Activated naive CD4-positive, alpha-beta T cell treated with anti-CD3 and anti-CD28 coated beads, Interleukin-2, amount 10 ng/mL, durations not matched to agents 7 days and 5 days (primary cell): ENCODE results near the gene BABAM1.
"Not testable (repeated sequence)": the region's sequence is repeated elsewhere in the genome, so short reads cannot be mapped to it uniquely, and the experiment has no call there.

Experiments
- CTCF ChIA-PET: fragments of 350-600 bp; sonication (Branson Sonifier 250); formaldehyde crosslinking; loops from one replicate; lab custom pipeline; 2021; ENCODE audit warnings: antibody characterized with exemption; lab: Charles Lee
- DNase-seq: peaks from one replicate; pipeline ENCODE4 v3.0.0-alpha.2; 2020
- H3K27ac Mint-ChIP-seq: one replicate; pipeline ENCODE4 v1.8.0; 2021; ENCODE audit warnings: mild to moderate bottlenecking, moderate library complexity, mixed read lengths
- H3K27me3 Mint-ChIP-seq: one replicate; pipeline ENCODE4 v1.8.0; 2021; ENCODE audit warnings: mild to moderate bottlenecking, mixed read lengths
- H3K36me3 Mint-ChIP-seq: one replicate; pipeline ENCODE4 v1.8.0; 2021; ENCODE audit warnings: mixed read lengths
- H3K4me1 Mint-ChIP-seq: one replicate; pipeline ENCODE4 v1.8.0; 2021; ENCODE audit warnings: mixed read lengths
- H3K4me3 Mint-ChIP-seq: one replicate; pipeline ENCODE4 v1.8.0; 2021; ENCODE audit warnings: mild to moderate bottlenecking, moderate library complexity, mixed read lengths
- H3K9me3 Mint-ChIP-seq: one replicate; pipeline ENCODE4 v1.8.0; 2021; ENCODE audit warnings: mixed read lengths

The BABAM1 gene

DNA sequence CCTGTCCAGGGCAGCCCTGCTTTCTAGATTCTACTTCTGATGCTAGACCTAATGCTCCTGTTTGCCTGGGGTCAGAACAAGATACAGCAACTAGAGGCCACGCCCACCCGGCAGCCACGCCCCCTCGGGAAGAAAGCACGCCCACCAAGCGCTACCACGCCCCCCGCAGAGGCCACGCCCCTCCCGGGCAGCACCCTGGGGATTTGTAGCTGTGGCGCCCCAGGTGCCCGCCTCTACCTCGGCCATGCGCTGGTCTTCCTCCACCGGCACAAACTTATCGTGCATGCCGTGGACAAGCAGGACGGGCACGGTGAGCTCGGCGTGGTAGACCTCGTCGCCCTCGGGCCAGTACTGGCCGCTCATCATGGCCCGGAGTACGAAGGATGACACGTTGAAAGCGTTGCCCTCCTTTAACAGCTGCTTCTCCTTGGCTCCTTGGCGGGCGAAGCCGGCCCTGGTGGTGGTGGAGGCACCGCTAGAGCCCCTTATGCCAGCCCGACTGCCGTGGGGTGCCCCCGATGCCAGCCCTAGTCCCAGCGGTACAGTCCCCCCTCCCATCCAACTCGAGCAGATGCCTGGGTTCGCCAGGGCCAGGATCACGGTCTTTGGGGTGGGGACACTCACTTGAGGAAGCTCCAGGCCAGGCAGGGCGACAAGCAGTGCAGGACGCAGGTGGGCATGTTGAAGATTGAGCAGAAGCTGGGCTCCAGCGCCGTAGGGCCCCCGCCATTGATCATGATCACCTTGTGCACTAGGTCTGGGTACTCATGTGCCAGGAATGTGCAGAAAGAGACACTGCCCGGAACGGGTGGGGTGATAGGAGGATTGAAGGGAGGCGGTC, 27.0 kb downstream of the BABAM1 start:
- Mint-ChIP-seq H3K4me3 (no peak overlapping the region), H3K27me3 (peaks cover 14% of the 10 kb centered on the region), H3K36me3 (peaks cover 10% of the 10 kb centered on the region), H3K27ac (no peak overlapping the region), H3K4me1 (peaks cover 12% of the 10 kb centered on the region), H3K9me3 (peaks cover 4% of the 10 kb centered on the region)
- DNase-seq, result peak; percentile 60
- CTCF ChIA-PET, result interaction anchor here (1.0 to 4.3 kb wide), 3 partner anchors 11 to 94 kb away, joined by 3 to 52 read pairs (median 13); partner anchors contain the start of gene MRPL34

DNA sequence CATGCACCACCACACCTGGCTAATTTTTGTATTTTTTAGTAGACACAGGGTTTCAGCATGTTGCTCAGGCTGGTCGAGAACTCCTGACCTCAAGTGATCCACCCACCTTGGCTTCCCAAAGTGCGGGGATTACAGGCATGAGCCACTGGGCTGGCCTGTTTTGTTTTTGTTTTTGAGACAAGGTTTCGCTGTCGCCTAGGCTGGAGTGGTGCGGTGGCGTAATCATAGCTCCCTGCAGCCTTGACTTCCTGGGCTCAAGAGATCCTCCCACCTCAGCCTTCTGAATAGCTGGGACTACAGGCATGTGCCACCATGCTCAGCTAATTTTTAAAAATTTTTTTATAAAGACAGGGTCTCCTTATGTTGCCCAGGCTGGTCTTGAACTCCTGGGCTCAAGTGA, 28.3 kb downstream of the BABAM1 start:
- CTCF ChIA-PET, result interaction anchor here (1.5 to 4.3 kb wide), 2 partner anchors 35 to 93 kb away, joined by 4 to 52 read pairs; no protein-coding TSS in a partner anchor
- H3K36me3 Mint-ChIP-seq, result peaks cover 10% of the 10 kb centered on the region
- H3K27ac Mint-ChIP-seq, DNase-seq, H3K9me3 Mint-ChIP-seq, H3K4me3 Mint-ChIP-seq, H3K4me1 Mint-ChIP-seq, H3K27me3 Mint-ChIP-seq: not testable (repeated sequence)

GRCh38 chr19:17296273-17296672, 29.0 kb downstream of the BABAM1 start:
- Mint-ChIP-seq H3K4me1 (peaks cover 10% of the 10 kb centered on the region), H3K27me3 (peaks cover 4% of the 10 kb centered on the region), H3K36me3 (peaks cover 10% of the 10 kb centered on the region), H3K4me3 (no peak overlapping the region), H3K27ac (no peak overlapping the region), H3K9me3 (peaks cover 4% of the 10 kb centered on the region)
- no peak for DNase-seq
- CTCF ChIA-PET, result interaction anchor here (1.5 to 4.3 kb wide), 2 partner anchors 36 to 92 kb away, joined by 4 to 52 read pairs; no protein-coding TSS in a partner anchor

DNA sequence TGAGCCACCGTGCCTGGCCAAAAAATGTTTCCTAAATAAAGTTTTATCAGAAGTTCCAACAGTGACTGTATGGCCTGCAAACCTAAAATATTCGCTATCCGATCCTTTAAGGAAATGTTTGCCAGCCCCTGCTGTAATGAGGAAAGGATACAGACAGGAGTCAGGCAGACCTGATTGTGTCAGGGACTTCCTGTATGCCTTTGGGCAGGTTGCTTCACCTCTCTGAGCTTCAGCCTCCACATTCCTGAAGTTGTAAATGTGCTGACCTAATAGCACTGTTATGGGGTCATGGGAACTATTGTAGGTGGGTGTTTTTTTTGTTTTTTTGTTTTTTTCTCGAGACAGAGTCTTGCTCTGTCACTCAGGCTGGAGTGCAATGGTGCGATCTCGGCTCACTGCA, 29.7 kb downstream of the BABAM1 start:
- H3K36me3 Mint-ChIP-seq, result peaks cover 10% of the 10 kb centered on the region
- CTCF ChIA-PET, result interaction anchor here (1.0 kb wide), 2 partner anchors 89 to 92 kb away, joined by 3 read pairs; no protein-coding TSS in a partner anchor

DNA sequence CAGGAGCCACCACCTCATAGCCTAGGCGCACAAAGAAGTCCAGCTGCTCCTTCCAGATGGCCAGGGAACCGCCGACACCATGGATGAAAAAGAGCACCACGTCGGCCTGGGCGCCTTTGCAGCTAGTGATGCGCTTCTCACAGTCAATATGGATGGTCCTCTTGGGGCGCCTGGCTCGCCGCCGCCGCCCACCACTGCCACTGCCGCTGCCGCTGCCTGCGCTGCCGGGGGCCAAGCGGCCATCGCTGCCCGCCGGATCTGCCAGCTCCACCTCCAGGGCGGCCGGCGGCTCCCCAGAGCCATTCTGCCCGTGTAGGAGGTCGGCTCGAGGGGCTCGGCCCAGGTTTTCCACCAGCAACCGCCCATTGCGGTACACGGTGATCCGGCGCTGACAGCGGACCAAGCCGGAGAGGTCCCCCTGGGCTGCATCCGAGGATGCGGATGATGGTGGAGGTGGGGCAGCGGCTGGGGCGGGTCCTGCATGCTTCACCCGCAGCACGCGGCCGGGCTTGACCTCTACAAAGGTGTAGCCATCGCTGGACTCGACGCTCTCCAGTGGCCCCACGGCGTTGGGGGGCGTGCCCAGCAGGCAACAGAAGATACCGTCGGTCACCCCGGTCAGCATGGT, 33.9 kb downstream of the BABAM1 start:
- Mint-ChIP-seq H3K36me3 (peaks cover 7% of the 10 kb centered on the region), H3K9me3 (peaks cover 4% of the 10 kb centered on the region), H3K4me3 (no peak overlapping the region), H3K27me3 (no peaks in the 10 kb centered on the region), H3K27ac (no peak overlapping the region), H3K4me1 (peaks cover 33% of the 10 kb centered on the region)
- CTCF ChIA-PET, result interaction anchor here (1.2 kb wide), 1 partner anchor 85 kb away, joined by 4 read pairs; no protein-coding TSS in a partner anchor
- DNase-seq, result no peak

More for the DNA sequence above, 29.7 kb downstream of the BABAM1 start:
- no peak overlapping the region for H3K27ac Mint-ChIP-seq
- H3K4me1 Mint-ChIP-seq, result peaks cover 10% of the 10 kb centered on the region
- H3K27me3 Mint-ChIP-seq, result peaks cover 4% of the 10 kb centered on the region
- peaks cover 4% of the 10 kb centered on the region for H3K9me3 Mint-ChIP-seq
- DNase-seq, result no peak
- H3K4me3 Mint-ChIP-seq, result no peak overlapping the region

GRCh38 chr19:17302391-17303166, 35.3 kb downstream of the BABAM1 start:
- Mint-ChIP-seq H3K36me3 (peaks cover 7% of the 10 kb centered on the region), H3K4me3 (peak overlapping the region; percentile 69), H3K27ac (peak overlapping the region; percentile 73), H3K4me1 (peaks cover 46% of the 10 kb centered on the region), H3K27me3 (no peaks in the 10 kb centered on the region), H3K9me3 (peaks cover 4% of the 10 kb centered on the region)
- CTCF ChIA-PET, result interaction anchor here (1.0 to 1.3 kb wide), 2 partner anchors 10 to 86 kb away, joined by 3 to 7 read pairs; no protein-coding TSS in a partner anchor
- no peak for DNase-seq

- Mint-ChIP-seq H3K9me3 (peaks cover under 1% of the 10 kb centered on the region), H3K27me3 (no peaks in the 10 kb centered on the region), H3K4me3 (peak within 1 kb of the TSS; percentile 69), H3K36me3 (peaks cover 6% of the 10 kb centered on the region), H3K27ac (peak within 1 kb of the TSS; percentile 73), H3K4me1 (peaks cover 52% of the 10 kb centered on the region)
- DNase-seq, result peak; percentile 96
- CTCF ChIA-PET, result interaction anchor here (1.0 kb wide), 2 partner anchors 11 to 85 kb away, joined by 3 read pairs; no protein-coding TSS in a partner anchor
Measured at GRCh38 chr19:17303167-17303939, 36.1 kb downstream of the BABAM1 start, which contains the start of gene ABHD8. ABHD8 (minus strand) TSS chr19:17303425; CDS start chr19:17301616, 1,809 bp downstream.

- Mint-ChIP-seq H3K27ac (peak overlapping the region; percentile 22), H3K4me3 (peak overlapping the region; percentile 69), H3K36me3 (peaks cover 5% of the 10 kb centered on the region), H3K27me3 (no peaks in the 10 kb centered on the region), H3K9me3 (no peaks in the 10 kb centered on the region), H3K4me1 (peaks cover 52% of the 10 kb centered on the region)
- CTCF ChIA-PET, result interaction anchor here (1.0 kb wide), 2 partner anchors 11 to 85 kb away, joined by 3 read pairs; no protein-coding TSS in a partner anchor
- no peak for DNase-seq
Measured at GRCh38 chr19:17303940-17304267, 36.7 kb downstream of the BABAM1 start.

GRCh38 chr19:17304386-17305215, 37.4 kb downstream of the BABAM1 start:
- Mint-ChIP-seq H3K27me3 (no peaks in the 10 kb centered on the region), H3K9me3 (no peaks in the 10 kb centered on the region), H3K27ac (peak overlapping the region; percentile 85), H3K4me3 (peak overlapping the region; percentile 89), H3K36me3 (peaks cover 7% of the 10 kb centered on the region), H3K4me1 (peaks cover 59% of the 10 kb centered on the region)
- no peak for DNase-seq
- CTCF ChIA-PET, result interaction anchor here (0.6 to 1.3 kb wide), 7 partner anchors 11 to 84 kb away, joined by 3 to 13 read pairs (median 3); no protein-coding TSS in a partner anchor

DNA sequence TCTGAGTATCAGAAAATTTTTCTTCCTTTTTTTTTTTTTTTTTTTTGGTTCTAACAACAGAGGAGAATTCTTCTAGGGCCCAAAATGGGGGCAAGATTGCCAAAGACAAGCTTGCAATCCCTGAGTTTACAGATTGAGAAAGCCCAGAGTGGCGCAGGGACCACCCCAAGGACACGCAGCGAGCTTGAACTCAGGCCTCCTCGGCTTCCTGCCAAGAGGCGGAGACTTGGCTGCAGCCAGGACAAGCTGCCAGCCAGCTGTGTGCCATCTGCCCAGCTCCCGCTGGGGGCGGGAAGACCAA, 37.9 kb downstream of the BABAM1 start:
- H3K27me3 Mint-ChIP-seq, result no peaks in the 10 kb centered on the region
- peak overlapping the region; percentile 85 for H3K27ac Mint-ChIP-seq
- H3K9me3 Mint-ChIP-seq, result no peaks in the 10 kb centered on the region
- CTCF ChIA-PET, result interaction anchor here (0.6 to 1.3 kb wide), 5 partner anchors 12 to 69 kb away, joined by 3 to 13 read pairs (median 4); no protein-coding TSS in a partner anchor
- peaks cover 7% of the 10 kb centered on the region for H3K36me3 Mint-ChIP-seq
- peak overlapping the region; percentile 89 for H3K4me3 Mint-ChIP-seq
- DNase-seq, result no peak
- peaks cover 62% of the 10 kb centered on the region for H3K4me1 Mint-ChIP-seq

GRCh38 chr19:17305517-17306284, 38.5 kb downstream of the BABAM1 start, which contains the start of gene MRPL34:
MRPL34 (plus strand) TSS chr19:17305872; CDS start chr19:17305893, 21 bp downstream.
- Mint-ChIP-seq H3K36me3 (peaks cover 7% of the 10 kb centered on the region), H3K9me3 (no peaks in the 10 kb centered on the region), H3K27me3 (no peaks in the 10 kb centered on the region), H3K4me3 (peak within 1 kb of the TSS; percentile 89), H3K27ac (peak within 1 kb of the TSS; percentile 85), H3K4me1 (peaks cover 67% of the 10 kb centered on the region)
- DNase-seq, result peak; percentile 97
- CTCF ChIA-PET, result interaction anchor here (0.6 to 1.3 kb wide), 5 partner anchors 12 to 70 kb away, joined by 3 to 13 read pairs (median 4); no protein-coding TSS in a partner anchor
